Measurements from ENCODE around the gene CNTN2. TPM values are rescaled to one million over a fixed set of nuclear protein-coding genes. Genes with fewer than 3 reads are reported as not detected.

The CNTN2 gene
- total and polyA plus RNA-seq, 8 donors: 0.09 to 0.44 (median 0.25) TPM; not detected in 1

DNA sequence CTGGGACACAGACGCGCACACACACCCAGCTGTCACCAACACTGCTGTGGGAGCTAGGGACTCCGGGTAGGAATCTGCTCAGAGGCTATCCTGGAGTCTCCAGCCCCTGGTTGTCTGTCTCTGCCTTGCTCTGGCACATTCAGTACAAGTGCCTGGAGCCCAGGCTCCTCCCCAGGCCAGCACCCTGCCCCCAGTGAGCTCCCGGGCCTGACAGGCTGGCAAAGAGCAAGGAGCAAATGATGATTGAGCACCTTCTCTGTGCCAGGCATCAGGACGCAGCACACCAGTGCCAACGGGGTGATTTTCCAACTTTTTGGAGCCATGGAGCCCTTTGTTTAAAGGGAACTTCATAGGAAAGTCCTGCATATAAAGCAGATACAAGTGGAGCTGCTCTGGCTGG is 6.5 kb downstream of the CNTN2 start:
- FAIRE-seq (no peak), DNase-seq (peak in 2 of 6 donors; percentile 20 to 35), ATAC-seq (peak in 3 of 4 donors; percentile 23 to 77 (median 58))
- Histone ChIP-seq H3K27ac (no peak overlapping the region), H3K27me3 (no peaks in the 10 kb centered on the region), H3K4me1 (no peaks in the 10 kb centered on the region), H3K36me3 (no peaks in the 10 kb centered on the region), H3K9me3 (no peaks in the 10 kb centered on the region), H3K4me3 (no peak overlapping the region)
- TF ChIP-seq, protein P1, sequence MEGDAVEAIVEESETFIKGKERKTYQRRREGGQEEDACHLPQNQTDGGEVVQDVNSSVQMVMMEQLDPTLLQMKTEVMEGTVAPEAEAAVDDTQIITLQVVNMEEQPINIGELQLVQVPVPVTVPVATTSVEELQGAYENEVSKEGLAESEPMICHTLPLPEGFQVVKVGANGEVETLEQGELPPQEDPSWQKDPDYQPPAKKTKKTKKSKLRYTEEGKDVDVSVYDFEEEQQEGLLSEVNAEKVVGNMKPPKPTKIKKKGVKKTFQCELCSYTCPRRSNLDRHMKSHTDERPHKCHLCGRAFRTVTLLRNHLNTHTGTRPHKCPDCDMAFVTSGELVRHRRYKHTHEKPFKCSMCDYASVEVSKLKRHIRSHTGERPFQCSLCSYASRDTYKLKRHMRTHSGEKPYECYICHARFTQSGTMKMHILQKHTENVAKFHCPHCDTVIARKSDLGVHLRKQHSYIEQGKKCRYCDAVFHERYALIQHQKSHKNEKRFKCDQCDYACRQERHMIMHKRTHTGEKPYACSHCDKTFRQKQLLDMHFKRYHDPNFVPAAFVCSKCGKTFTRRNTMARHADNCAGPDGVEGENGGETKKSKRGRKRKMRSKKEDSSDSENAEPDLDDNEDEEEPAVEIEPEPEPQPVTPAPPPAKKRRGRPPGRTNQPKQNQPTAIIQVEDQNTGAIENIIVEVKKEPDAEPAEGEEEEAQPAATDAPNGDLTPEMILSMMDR (IDR thresholded peaks at IDR 0.05): no peak
- 35 to 36% methylated on average over 6 of the region's 6 CpGs for WGBS, 2 donors
- intact Hi-C loops (cut with DNase I): no loop called here

DNA sequence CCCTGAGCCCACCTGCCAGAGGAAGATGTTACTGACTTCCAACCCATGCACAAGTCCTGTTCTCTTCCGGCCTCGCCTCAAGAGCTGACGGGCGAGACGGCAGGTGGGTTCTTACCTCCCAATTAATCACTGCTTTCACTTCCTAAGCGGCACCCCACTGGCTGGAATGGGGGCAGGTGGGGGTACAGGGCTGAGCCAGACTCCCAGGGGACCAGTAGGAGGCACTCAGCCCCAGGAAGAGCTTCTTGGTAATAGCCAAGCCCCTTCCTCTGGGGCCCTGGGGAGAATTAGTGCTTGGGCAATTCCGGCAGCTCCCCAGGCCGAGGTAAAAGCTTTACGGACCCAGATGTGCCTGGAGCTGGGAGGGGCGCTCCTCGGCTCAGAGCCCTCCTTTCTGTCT is 9.7 kb downstream of the CNTN2 start:
- 78 to 83% methylated on average over 11 of the region's 11 CpGs for WGBS, 2 donors
- no peak overlapping the region for H3K4me3 ChIP-seq
- H3K4me1 ChIP-seq: no peaks in the 10 kb centered on the region
- DNase-seq (no peak), FAIRE-seq (no peak), ATAC-seq (no peak)
- H3K27ac ChIP-seq: no peak overlapping the region
- TF ChIP-seq, protein P1 (IDR thresholded peaks at IDR 0.05): no peak
- H3K36me3 ChIP-seq: no peaks in the 10 kb centered on the region
- intact Hi-C loops (cut with DNase I): no loop called here
- no peaks in the 10 kb centered on the region for H3K9me3 ChIP-seq
- H3K27me3 ChIP-seq: no peaks in the 10 kb centered on the region

DNA sequence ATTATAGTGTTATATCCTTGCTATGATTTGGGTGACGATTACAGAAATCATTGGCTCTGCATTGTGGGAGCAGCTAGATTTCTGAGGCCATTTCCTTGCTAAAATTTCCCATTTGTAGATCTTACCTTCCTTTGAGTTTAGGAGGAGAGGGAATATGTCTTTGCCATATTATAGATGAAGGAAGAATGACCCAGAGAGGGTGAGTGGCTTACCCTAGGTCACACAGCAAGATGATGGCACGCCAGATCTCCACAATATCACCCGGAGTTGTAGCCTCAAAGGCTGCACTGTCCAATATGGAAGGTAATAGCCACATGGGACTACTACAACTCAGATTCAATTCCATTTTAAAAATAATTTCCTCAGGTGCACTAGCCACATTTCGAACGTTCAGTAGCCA is 10.3 kb downstream of the CNTN2 start:
- 79 to 91% methylated on average over 5 of the region's 5 CpGs for WGBS, 2 donors
- no peaks in the 10 kb centered on the region for H3K4me1 ChIP-seq
- H3K9me3 ChIP-seq: no peaks in the 10 kb centered on the region
- H3K27me3 ChIP-seq: no peaks in the 10 kb centered on the region
- H3K27ac ChIP-seq: no peak overlapping the region
- no peak overlapping the region for H3K4me3 ChIP-seq
- intact Hi-C loops (cut with DNase I): no loop called here
- TF ChIP-seq, protein P1 (IDR thresholded peaks at IDR 0.05): no peak
- no peak for FAIRE-seq
- no peak for ATAC-seq
- DNase-seq: no peak
- H3K36me3 ChIP-seq: no peaks in the 10 kb centered on the region

DNA sequence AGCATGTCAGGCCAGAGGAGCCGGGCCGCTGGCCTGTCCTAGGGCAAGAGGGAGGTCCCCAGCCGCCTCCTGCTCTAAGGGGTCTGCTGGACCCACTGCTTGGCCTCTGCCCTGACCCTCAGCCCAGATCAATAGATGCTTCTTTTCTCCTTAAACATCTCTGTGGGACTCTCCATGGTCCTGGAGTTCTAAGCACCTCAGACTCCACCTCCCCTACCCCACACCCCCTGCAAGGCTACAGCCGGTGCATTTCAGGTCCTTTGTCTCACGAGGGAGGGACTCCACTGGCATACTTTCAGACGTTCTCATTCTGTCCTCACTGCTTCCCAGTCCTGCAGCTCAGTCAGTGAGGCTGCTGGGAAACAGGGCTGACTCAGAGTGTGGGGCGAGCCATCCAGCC is 11.0 kb downstream of the CNTN2 start:
- TF ChIP-seq, protein P1 (IDR thresholded peaks at IDR 0.05): no peak
- ATAC-seq: no peak
- Histone ChIP-seq H3K4me1 (no peaks in the 10 kb centered on the region), H3K4me3 (no peak overlapping the region), H3K9me3 (no peaks in the 10 kb centered on the region), H3K27ac (no peak overlapping the region), H3K27me3 (no peaks in the 10 kb centered on the region), H3K36me3 (no peaks in the 10 kb centered on the region)
- 52 to 65% methylated on average over 7 of the region's 7 CpGs for WGBS, 2 donors
- DNase-seq: no peak
- intact Hi-C loops (cut with DNase I): no loop called here
- no peak for FAIRE-seq

DNA sequence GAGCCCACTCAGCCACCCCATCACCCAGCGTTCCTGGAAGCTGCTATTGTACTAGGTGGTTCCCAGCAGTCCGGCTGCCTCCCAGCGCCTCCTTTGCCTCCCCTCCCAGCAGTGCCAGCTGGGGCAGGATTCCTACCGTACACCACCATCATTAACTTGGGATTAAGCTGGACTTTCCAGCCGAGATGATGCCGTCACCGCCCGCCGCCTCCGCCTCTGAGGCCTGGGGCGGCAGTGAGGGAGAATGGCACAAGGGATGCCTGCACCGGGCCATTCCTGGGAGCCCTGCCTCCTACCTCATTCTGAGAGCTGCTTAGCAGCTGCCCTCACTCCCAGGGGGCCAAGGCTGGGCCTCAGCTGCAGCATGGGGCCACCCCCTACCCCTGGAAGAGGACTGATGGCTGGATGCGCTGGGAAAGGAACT is 13.2 kb downstream of the CNTN2 start:
- FAIRE-seq (no peak), ATAC-seq (no peak)
- WGBS, 2 donors: 74 to 76% methylated on average over 13 of the region's 13 CpGs

More for the DNA sequence above, 13.2 kb downstream of the CNTN2 start:
- peak in 1 of 6 donors; percentile 32 for DNase-seq
- Histone ChIP-seq H3K27me3 (no peaks in the 10 kb centered on the region), H3K4me3 (no peak overlapping the region), H3K27ac (no peak overlapping the region), H3K4me1 (no peaks in the 10 kb centered on the region), H3K9me3 (no peaks in the 10 kb centered on the region), H3K36me3 (no peaks in the 10 kb centered on the region)
- TF ChIP-seq, protein P1 (IDR thresholded peaks at IDR 0.05): no peak
- intact Hi-C loops (cut with DNase I): loop anchor here in 2 of 3 donors (5.0 kb wide), 2 partner anchors 64 to 74 kb away; no protein-coding TSS in a partner anchor

All from pancreas (tissue), 10 donors.